Left ventricle myocardium inferior (tissue), 1 donor: ENCODE data around the gene TSPAN17. TPM values are rescaled to one million over a fixed set of nuclear protein-coding genes. Genes with fewer than 3 reads are reported as not detected.

Experiments used
- DNase-seq: peaks from one replicate; pipeline ENCODE4 v3.0.0-alpha.2; 2020
- H3K27ac ChIP-seq: fragments of 200-600 bp; replicated peaks from 2 replicates; pipeline ENCODE4 v1.8.0; 2021
- H3K27me3 ChIP-seq: fragments of 200-600 bp; 2 replicates; pipeline ENCODE4 v1.8.0; 2021; ENCODE audit warnings: low read depth
- H3K36me3 ChIP-seq: fragments of 200-600 bp; 2 replicates; pipeline ENCODE4 v1.8.0; 2021
- H3K4me1 ChIP-seq: fragments of 200-600 bp; 2 replicates; pipeline ENCODE4 v1.8.0; 2021
- H3K4me3 ChIP-seq: fragments of 200-600 bp; 2 replicates; pipeline ENCODE4 v1.8.0; 2021; ENCODE audit warnings: mild to moderate bottlenecking, moderate library complexity
- H3K9me3 ChIP-seq: fragments of 200-600 bp; replicated peaks from 2 replicates; pipeline ENCODE4 v1.8.0; 2021
- CTCF ChIP-seq: fragments of 200-600 bp; IDR thresholded peaks from 2 replicates; pipeline ENCODE4 v1.8.0; 2021; ENCODE audit warnings: antibody characterized with exemption, mild to moderate bottlenecking, borderline replicate concordance
- intact Hi-C: fragments of 100-400 bp; cut with micrococcal nuclease; formaldehyde crosslinking; loops from one replicate; pipeline ENCODE4 v1.11.0; 2022
- total RNA-seq: library from RNA; stranded (reverse); fragmentation: NEBNext Ultra II Directional; extraction: Animal tissue kit (Norgen Biotek cat#: 25700); gene quantifications from one replicate; pipeline ENCODE4 v1.2.1, GENCODE V29; 2021
- donor health status: DM: no; HTN: yes; CAD: no; lungs with severe emphysema.

TSPAN17 gene
- total RNA-seq, 1 donor from 2014 or later, result 31.0 TPM

- DNase-seq, result no peak
- Histone ChIP-seq H3K36me3 (no peaks in the 10 kb centered on the region), H3K4me1 (peaks cover 10% of the 10 kb centered on the region), H3K4me3 (no peak overlapping the region), H3K9me3 (no peaks in the 10 kb centered on the region), H3K27ac (no peak overlapping the region), H3K27me3 (peaks cover 24% of the 10 kb centered on the region)
- no peak for TF ChIP-seq CTCF
- intact Hi-C loops, result no loop called here
Measured at GRCh38 chr5:176638437-176638836, 8.8 kb upstream of the TSPAN17 start.

- Histone ChIP-seq H3K27ac (peak overlapping the region; percentile 44), H3K36me3 (no peaks in the 10 kb centered on the region), H3K4me1 (peaks cover 10% of the 10 kb centered on the region), H3K4me3 (no peak overlapping the region), H3K9me3 (no peaks in the 10 kb centered on the region), H3K27me3 (peaks cover 16% of the 10 kb centered on the region)
- DNase-seq, result no peak
- intact Hi-C loops, result no loop called here
- TF ChIP-seq CTCF, result no peak
Measured at GRCh38 chr5:176639208-176639607, 8.1 kb upstream of the TSPAN17 start.

GRCh38 chr5:176639981-176640380 lies 7.3 kb upstream of the TSPAN17 start:
- no peak overlapping the region for H3K4me3 ChIP-seq
- intact Hi-C loops, result no loop called here
- no peak for TF ChIP-seq CTCF
- peak overlapping the region; percentile 44 for H3K27ac ChIP-seq
- peaks cover 8% of the 10 kb centered on the region for H3K27me3 ChIP-seq
- no peaks in the 10 kb centered on the region for H3K36me3 ChIP-seq
- H3K9me3 ChIP-seq, result no peaks in the 10 kb centered on the region
- peak; percentile 79 for DNase-seq
- H3K4me1 ChIP-seq, result peaks cover 10% of the 10 kb centered on the region

- peaks cover 2% of the 10 kb centered on the region for H3K27me3 ChIP-seq
- H3K36me3 ChIP-seq, result no peaks in the 10 kb centered on the region
- H3K9me3 ChIP-seq, result no peaks in the 10 kb centered on the region
- DNase-seq, result no peak
- H3K4me3 ChIP-seq, result no peak overlapping the region
- intact Hi-C loops, result no loop called here
- no peak for TF ChIP-seq CTCF
- H3K4me1 ChIP-seq, result peaks cover 10% of the 10 kb centered on the region
- peak overlapping the region; percentile 23 for H3K27ac ChIP-seq
Measured at GRCh38 chr5:176640616-176641015, 6.7 kb upstream of the TSPAN17 start.

GRCh38 chr5:176642675-176643490 lies 4.4 kb upstream of the TSPAN17 start:
- no peak for DNase-seq
- Histone ChIP-seq H3K9me3 (no peaks in the 10 kb centered on the region), H3K4me1 (peaks cover 23% of the 10 kb centered on the region), H3K27me3 (no peaks in the 10 kb centered on the region), H3K27ac (no peak overlapping the region), H3K36me3 (no peaks in the 10 kb centered on the region), H3K4me3 (no peak overlapping the region)
- intact Hi-C loops, result no loop called here
- no peak for TF ChIP-seq CTCF
